SK-N-DZ (cell line): Measurements from ENCODE around the gene PM20D2.
A peak's percentile ranks its signal among the peaks of the same experiment; 100 is the strongest.

Experiments
- DNase-seq: peaks from one replicate; pipeline ENCODE4 v3.0.0-alpha.2; 2015; ENCODE audit warnings: low spot score

The PM20D2 gene

GRCh38 chr6:89145091-89145955, 532 bp upstream of the PM20D2 start:
- DNase-seq: no peak

- peak; percentile 19 for DNase-seq
Observed at GRCh38 chr6:89146718-89147700, 1.2 kb downstream of the PM20D2 start.

- DNase-seq: no peak
Observed at GRCh38 chr6:89148016-89148750, 2.3 kb downstream of the PM20D2 start.

GRCh38 chr6:89154131-89154530, 8.3 kb downstream of the PM20D2 start:
- no peak for DNase-seq

GRCh38 chr6:89160331-89161092, 14.7 kb downstream of the PM20D2 start:
- DNase-seq: no peak

- no peak for DNase-seq
Observed at GRCh38 chr6:89161326-89162046, 15.6 kb downstream of the PM20D2 start.

- DNase-seq: no peak
Observed at GRCh38 chr6:89162047-89162371, 16.2 kb downstream of the PM20D2 start.

GRCh38 chr6:89172131-89172530, 26.3 kb downstream of the PM20D2 start:
- DNase-seq: no peak

- DNase-seq: no peak
Observed at GRCh38 chr6:89173634-89174033, 27.8 kb downstream of the PM20D2 start.

GRCh38 chr6:89180112-89180511, 34.3 kb downstream of the PM20D2 start:
- DNase-seq: no peak

GRCh38 chr6:89180971-89181370, 35.1 kb downstream of the PM20D2 start:
- DNase-seq: no peak

- DNase-seq: no peak
Observed at GRCh38 chr6:89183294-89183693, 37.4 kb downstream of the PM20D2 start.

- no peak for DNase-seq
Observed at GRCh38 chr6:89184344-89184743, 38.5 kb downstream of the PM20D2 start.

- no peak for DNase-seq
Observed at GRCh38 chr6:89186762-89187161, 40.9 kb downstream of the PM20D2 start.

GRCh38 chr6:89187504-89187903, 41.6 kb downstream of the PM20D2 start:
- no peak for DNase-seq

GRCh38 chr6:89190741-89191140, 44.9 kb downstream of the PM20D2 start:
- no peak for DNase-seq

- DNase-seq: no peak
Observed at GRCh38 chr6:89194559-89194958, 48.7 kb downstream of the PM20D2 start.

GRCh38 chr6:89197141-89197540, 51.3 kb downstream of the PM20D2 start:
- no peak for DNase-seq

GRCh38 chr6:89198235-89198634, 52.4 kb downstream of the PM20D2 start:
- DNase-seq: no peak

GRCh38 chr6:89199579-89199978, 53.7 kb downstream of the PM20D2 start:
- no peak for DNase-seq
